ENCODE results near the gene LAYN.

DNA sequence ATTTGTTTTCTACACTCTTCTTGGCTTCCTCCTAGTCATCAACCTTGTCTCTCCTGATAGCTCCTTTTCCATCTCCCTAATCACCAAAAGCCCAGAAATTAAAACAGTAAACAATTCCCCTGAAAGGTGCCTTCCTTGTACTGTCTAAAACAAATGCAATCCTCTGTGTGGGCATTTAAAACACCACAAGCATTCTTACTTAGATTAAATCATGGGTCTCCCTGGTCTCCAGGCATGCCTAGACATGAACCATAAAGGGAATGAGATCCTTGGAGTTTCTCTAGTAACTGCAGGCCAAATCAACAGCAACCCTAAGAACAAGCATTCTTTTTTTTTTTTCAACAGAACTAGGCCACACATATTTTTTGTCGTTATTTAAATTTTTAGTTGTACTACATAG lies 30.2 kb upstream of the LAYN start:
- TF ChIP-seq POLR2A (IDR thresholded peaks at IDR 0.05; ENCODE audit: low read depth, low read length), result no peak
- TF ChIP-seq, protein P1, sequence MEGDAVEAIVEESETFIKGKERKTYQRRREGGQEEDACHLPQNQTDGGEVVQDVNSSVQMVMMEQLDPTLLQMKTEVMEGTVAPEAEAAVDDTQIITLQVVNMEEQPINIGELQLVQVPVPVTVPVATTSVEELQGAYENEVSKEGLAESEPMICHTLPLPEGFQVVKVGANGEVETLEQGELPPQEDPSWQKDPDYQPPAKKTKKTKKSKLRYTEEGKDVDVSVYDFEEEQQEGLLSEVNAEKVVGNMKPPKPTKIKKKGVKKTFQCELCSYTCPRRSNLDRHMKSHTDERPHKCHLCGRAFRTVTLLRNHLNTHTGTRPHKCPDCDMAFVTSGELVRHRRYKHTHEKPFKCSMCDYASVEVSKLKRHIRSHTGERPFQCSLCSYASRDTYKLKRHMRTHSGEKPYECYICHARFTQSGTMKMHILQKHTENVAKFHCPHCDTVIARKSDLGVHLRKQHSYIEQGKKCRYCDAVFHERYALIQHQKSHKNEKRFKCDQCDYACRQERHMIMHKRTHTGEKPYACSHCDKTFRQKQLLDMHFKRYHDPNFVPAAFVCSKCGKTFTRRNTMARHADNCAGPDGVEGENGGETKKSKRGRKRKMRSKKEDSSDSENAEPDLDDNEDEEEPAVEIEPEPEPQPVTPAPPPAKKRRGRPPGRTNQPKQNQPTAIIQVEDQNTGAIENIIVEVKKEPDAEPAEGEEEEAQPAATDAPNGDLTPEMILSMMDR (conservative IDR thresholded peaks at IDR 0.05; ENCODE audit: low read depth, low read length), result no peak
- no peak for TF ChIP-seq RAD21 (IDR thresholded peaks at IDR 0.05; ENCODE audit: low read length)
- no peak for TF ChIP-seq SMC3 (IDR thresholded peaks at IDR 0.05; ENCODE audit: low read depth, low read length)
- TF ChIP-seq, protein P2, sequence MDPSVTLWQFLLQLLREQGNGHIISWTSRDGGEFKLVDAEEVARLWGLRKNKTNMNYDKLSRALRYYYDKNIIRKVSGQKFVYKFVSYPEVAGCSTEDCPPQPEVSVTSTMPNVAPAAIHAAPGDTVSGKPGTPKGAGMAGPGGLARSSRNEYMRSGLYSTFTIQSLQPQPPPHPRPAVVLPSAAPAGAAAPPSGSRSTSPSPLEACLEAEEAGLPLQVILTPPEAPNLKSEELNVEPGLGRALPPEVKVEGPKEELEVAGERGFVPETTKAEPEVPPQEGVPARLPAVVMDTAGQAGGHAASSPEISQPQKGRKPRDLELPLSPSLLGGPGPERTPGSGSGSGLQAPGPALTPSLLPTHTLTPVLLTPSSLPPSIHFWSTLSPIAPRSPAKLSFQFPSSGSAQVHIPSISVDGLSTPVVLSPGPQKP (IDR thresholded peaks at IDR 0.05; ENCODE audit: borderline replicate concordance, low read depth, low read length), result no peak
- TF ChIP-seq CEBPB (IDR thresholded peaks at IDR 0.05; ENCODE audit: low read depth, low read length), result no peak
- TF ChIP-seq MAFK (IDR thresholded peaks at IDR 0.05; ENCODE audit: low read depth, low read length), result no peak
- no peak for TF ChIP-seq RFX5 (IDR thresholded peaks at IDR 0.05; ENCODE audit: low read depth, low read length)
- TF ChIP-seq FOS (IDR thresholded peaks at IDR 0.05; ENCODE audit: low read depth, low read length), result no peak
- TF ChIP-seq, protein P3, sequence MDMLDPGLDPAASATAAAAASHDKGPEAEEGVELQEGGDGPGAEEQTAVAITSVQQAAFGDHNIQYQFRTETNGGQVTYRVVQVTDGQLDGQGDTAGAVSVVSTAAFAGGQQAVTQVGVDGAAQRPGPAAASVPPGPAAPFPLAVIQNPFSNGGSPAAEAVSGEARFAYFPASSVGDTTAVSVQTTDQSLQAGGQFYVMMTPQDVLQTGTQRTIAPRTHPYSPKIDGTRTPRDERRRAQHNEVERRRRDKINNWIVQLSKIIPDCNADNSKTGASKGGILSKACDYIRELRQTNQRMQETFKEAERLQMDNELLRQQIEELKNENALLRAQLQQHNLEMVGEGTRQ (IDR thresholded peaks at IDR 0.05; ENCODE audit: low read depth, low read length), result no peak
- no peak for TF ChIP-seq RCOR1 (IDR thresholded peaks at IDR 0.05; ENCODE audit: insufficient replicate concordance, low read length)
- TF ChIP-seq BHLHE40 (IDR thresholded peaks at IDR 0.05; ENCODE audit: low read depth, low read length), result no peak
- no peak for TF ChIP-seq MAZ (IDR thresholded peaks at IDR 0.05; ENCODE audit: borderline replicate concordance, low read depth, low read length)
- TF ChIP-seq MXI1 (IDR thresholded peaks at IDR 0.05; ENCODE audit: borderline replicate concordance, low read depth, low read length), result no peak

All from IMR-90 (cell line).